ENCODE measurements around the gene ASPSCR1. TPM values are rescaled to one million over a fixed set of nuclear protein-coding genes. Genes with fewer than 3 reads are reported as not detected.

ASPSCR1 gene
- total and polyA plus RNA-seq, 2 of the 13 experiments (the other 11 are each of a cell fraction or from before 2014, with no cell fraction given), result 274 to 314 TPM

DNA sequence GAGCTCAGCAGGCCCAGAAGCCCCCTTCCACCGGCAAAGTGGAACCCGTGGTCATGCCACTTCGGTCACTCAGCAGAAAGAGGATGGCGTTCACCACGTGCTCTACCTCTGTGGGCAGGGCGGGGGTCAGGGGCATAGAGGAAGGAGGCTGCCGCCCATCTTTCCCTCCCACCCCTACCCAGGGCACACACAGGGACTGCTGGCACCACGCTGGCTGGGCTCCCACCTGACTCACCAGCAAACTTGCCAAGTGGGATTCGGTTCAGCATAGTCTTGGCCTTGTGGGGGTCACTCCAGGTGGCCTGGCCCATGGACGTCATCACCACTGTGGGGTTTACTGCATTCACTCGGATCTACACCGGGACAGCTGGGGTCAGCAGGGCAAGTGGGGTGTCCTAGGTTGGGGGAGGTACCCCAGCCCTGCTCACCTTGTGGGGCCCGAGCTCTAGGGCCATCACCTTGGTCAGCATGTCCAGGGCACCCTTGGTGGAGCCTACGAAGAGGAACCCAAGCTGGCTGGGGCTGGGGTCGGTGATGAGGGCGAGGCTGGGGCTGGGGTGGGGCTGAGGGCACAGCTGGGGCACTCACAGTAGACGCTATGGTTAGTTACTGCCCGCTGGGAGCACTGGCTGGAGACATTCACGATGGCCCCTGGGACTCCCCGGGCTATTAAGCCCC is 58.7 kb downstream of the ASPSCR1 start (continued):
- TF ChIP-seq, protein P1, sequence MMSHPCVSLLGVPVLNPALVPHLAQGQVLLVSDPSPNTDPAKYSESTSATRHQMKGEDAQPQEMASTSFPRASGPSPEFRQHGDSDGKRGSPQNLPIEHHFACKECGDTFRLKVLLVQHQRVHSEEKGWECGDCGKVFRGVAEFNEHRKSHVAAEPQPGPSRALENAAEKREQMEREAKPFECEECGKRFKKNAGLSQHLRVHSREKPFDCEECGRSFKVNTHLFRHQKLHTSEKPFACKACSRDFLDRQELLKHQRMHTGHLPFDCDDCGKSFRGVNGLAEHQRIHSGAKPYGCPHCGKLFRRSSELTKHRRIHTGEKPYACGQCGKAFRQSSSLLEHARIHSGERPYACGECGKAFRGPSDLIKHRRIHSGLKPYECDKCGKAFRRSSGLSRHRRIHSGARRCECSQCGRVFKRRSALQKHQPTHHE (CRISPR knock-in tag; IDR thresholded peaks at IDR 0.05; ENCODE audit: borderline replicate concordance), result no peak
- TF ChIP-seq ZNF354B (CRISPR knock-in tag; IDR thresholded peaks at IDR 0.05), result no peak; the same call in 1 of the 2 replicates
- no peak for TF ChIP-seq ZNF335 (CRISPR knock-in tag; IDR thresholded peaks at IDR 0.05)
- TF ChIP-seq JUN (CRISPR knock-in tag; IDR thresholded peaks at IDR 0.05), result no peak
- no peak for TF ChIP-seq ATRX (CRISPR knock-in tag; IDR thresholded peaks at IDR 0.05; ENCODE audit: borderline replicate concordance)
- TF ChIP-seq ZNF709 (CRISPR knock-in tag; IDR thresholded peaks at IDR 0.05), result no peak
- no peak for TF ChIP-seq BRF2 (CRISPR knock-in tag; IDR thresholded peaks at IDR 0.05)
- TF ChIP-seq HDAC1 (CRISPR knock-in tag; IDR thresholded peaks at IDR 0.05), result no peak
- 0 out of 2 replicates have a peak, but pooled peaks have one; percentile 3 for TF ChIP-seq BCL3 (CRISPR knock-in tag; IDR thresholded peaks at IDR 0.05)
- no peak for TF ChIP-seq ZNF556 (CRISPR knock-in tag; IDR thresholded peaks at IDR 0.05; ENCODE audit: borderline replicate concordance)
- TF ChIP-seq ZNF253 (CRISPR knock-in tag; IDR thresholded peaks at IDR 0.05; ENCODE audit: borderline replicate concordance), result no peak
- no peak for TF ChIP-seq CENPX (CRISPR knock-in tag; IDR thresholded peaks at IDR 0.05)
- TF ChIP-seq ZNF362 (CRISPR knock-in tag; IDR thresholded peaks at IDR 0.05; ENCODE audit: borderline replicate concordance), result no peak
- no peak for TF ChIP-seq SETDB1 (CRISPR knock-in tag; IDR thresholded peaks at IDR 0.05; ENCODE audit: borderline replicate concordance)
- no peak for TF ChIP-seq ZNF691 (CRISPR knock-in tag; IDR thresholded peaks at IDR 0.05; ENCODE audit: borderline replicate concordance, low read depth)
- TF ChIP-seq, protein P2, sequence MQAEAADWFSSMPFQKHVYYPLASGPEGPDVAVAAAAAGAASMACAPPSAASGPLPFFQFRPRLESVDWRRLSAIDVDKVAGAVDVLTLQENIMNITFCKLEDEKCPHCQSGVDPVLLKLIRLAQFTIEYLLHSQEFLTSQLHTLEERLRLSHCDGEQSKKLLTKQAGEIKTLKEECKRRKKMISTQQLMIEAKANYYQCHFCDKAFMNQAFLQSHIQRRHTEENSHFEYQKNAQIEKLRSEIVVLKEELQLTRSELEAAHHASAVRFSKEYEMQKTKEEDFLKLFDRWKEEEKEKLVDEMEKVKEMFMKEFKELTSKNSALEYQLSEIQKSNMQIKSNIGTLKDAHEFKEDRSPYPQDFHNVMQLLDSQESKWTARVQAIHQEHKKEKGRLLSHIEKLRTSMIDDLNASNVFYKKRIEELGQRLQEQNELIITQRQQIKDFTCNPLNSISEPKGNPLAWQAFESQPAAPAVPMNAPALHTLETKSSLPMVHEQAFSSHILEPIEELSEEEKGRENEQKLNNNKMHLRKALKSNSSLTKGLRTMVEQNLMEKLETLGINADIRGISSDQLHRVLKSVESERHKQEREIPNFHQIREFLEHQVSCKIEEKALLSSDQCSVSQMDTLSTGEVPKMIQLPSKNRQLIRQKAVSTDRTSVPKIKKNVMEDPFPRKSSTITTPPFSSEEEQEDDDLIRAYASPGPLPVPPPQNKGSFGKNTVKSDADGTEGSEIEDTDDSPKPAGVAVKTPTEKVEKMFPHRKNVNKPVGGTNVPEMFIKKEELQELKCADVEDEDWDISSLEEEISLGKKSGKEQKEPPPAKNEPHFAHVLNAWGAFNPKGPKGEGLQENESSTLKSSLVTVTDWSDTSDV (CRISPR knock-in tag; IDR thresholded peaks at IDR 0.05), result no peak
- no peak for TF ChIP-seq KDM2A (CRISPR knock-in tag; IDR thresholded peaks at IDR 0.05; ENCODE audit: borderline replicate concordance, low read depth)
